ENCODE data around the gene TMEM74B. TPM values are rescaled to one million over a fixed set of nuclear protein-coding genes. Genes with fewer than 3 reads are reported as not detected.
"Not testable (repeated sequence)": the region's sequence is repeated elsewhere in the genome, so short reads cannot be mapped to it uniquely, and the experiment has no call there.

The TMEM74B gene
- total RNA-seq, 1 experiment from 2014 or later: 8.4 TPM

DNA sequence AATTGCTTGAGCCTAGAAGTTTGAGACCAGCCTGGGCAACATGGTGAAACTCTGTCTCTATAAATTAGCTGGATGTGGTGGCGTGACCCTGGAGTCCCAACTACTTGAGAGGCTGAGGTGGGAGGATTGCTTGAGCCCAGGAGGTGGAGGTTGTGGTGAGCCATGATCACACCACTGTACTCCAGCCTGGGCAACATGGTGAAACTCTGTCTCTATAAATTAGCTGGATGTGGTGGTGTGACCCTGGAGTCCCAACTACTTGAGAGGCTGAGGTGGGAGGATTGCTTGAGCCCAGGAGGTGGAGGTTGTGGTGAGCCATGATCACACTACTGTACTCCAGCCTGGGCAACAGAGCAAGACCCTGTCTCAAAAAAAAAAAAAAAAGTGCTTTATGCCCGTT, 35.0 kb downstream of the TMEM74B start:
- POLR2A ChIA-PET; H3K27me3 Mint-ChIP-seq (ENCODE audit: low read depth); ATAC-seq; H3K4me3 Mint-ChIP-seq; DNase-seq (ENCODE audit: low spot score); H3K27ac Mint-ChIP-seq; H3K4me1 Mint-ChIP-seq; H3K9me3 Mint-ChIP-seq: not testable (repeated sequence)
- H3K36me3 Mint-ChIP-seq: peaks cover 14% of the 10 kb centered on the region
- CTCF ChIA-PET: interaction anchor here (1.6 kb wide), 1 partner anchor 27 kb away, joined by 5 read pairs; no protein-coding TSS in a partner anchor

GRCh38 chr20:1146957-1147356, 37.8 kb downstream of the TMEM74B start:
- no peaks in the 10 kb centered on the region for H3K9me3 Mint-ChIP-seq
- DNase-seq (ENCODE audit: low spot score) (no peak), ATAC-seq (no peak)
- H3K27me3 Mint-ChIP-seq (ENCODE audit: low read depth): no peaks in the 10 kb centered on the region
- H3K4me3 Mint-ChIP-seq: no peak overlapping the region
- H3K4me1 Mint-ChIP-seq: no peaks in the 10 kb centered on the region
- CTCF ChIA-PET: interaction anchor here (0.5 to 1.2 kb wide), 3 partner anchors 33 to 237 kb away, joined by 3 read pairs; no protein-coding TSS in a partner anchor
- POLR2A ChIA-PET: no interaction called here
- peaks cover 19% of the 10 kb centered on the region for H3K36me3 Mint-ChIP-seq
- TF ChIP-seq NFYB (CRISPR knock-in tag; conservative IDR thresholded peaks at IDR 0.05; ENCODE audit: low read depth) (no peak), MAX (CRISPR knock-in tag; IDR thresholded peaks at IDR 0.05) (no peak), ATF1 (CRISPR knock-in tag; IDR thresholded peaks at IDR 0.05) (no peak), ZNF671 (CRISPR knock-in tag; IDR thresholded peaks at IDR 0.05) (no peak), CREB1 (CRISPR knock-in tag; IDR thresholded peaks at IDR 0.05) (no peak), FOXJ3 (CRISPR knock-in tag; IDR thresholded peaks at IDR 0.05; ENCODE audit: borderline replicate concordance) (no peak), FOXP1 (CRISPR knock-in tag; IDR thresholded peaks at IDR 0.05; ENCODE audit: borderline replicate concordance) (no peak), ZMAT4 (CRISPR knock-in tag; IDR thresholded peaks at IDR 0.05) (no peak), PRRX2 (CRISPR knock-in tag; IDR thresholded peaks at IDR 0.05) (no peak), IRF1 (CRISPR knock-in tag; IDR thresholded peaks at IDR 0.05) (no peak), ZNF263 (CRISPR knock-in tag; IDR thresholded peaks at IDR 0.05; ENCODE audit: low read depth) (no peak), ZNF425 (CRISPR knock-in tag; conservative IDR thresholded peaks at IDR 0.05) (no peak), RELA (CRISPR knock-in tag; IDR thresholded peaks at IDR 0.05; ENCODE audit: borderline replicate concordance) (no peak), ZNF138 (CRISPR knock-in tag; conservative IDR thresholded peaks at IDR 0.05) (no peak), NFE2L1 (CRISPR knock-in tag; IDR thresholded peaks at IDR 0.05) (no peak), HMGA2 (CRISPR knock-in tag; IDR thresholded peaks at IDR 0.05) (no peak)
- TF ChIP-seq, protein P1, sequence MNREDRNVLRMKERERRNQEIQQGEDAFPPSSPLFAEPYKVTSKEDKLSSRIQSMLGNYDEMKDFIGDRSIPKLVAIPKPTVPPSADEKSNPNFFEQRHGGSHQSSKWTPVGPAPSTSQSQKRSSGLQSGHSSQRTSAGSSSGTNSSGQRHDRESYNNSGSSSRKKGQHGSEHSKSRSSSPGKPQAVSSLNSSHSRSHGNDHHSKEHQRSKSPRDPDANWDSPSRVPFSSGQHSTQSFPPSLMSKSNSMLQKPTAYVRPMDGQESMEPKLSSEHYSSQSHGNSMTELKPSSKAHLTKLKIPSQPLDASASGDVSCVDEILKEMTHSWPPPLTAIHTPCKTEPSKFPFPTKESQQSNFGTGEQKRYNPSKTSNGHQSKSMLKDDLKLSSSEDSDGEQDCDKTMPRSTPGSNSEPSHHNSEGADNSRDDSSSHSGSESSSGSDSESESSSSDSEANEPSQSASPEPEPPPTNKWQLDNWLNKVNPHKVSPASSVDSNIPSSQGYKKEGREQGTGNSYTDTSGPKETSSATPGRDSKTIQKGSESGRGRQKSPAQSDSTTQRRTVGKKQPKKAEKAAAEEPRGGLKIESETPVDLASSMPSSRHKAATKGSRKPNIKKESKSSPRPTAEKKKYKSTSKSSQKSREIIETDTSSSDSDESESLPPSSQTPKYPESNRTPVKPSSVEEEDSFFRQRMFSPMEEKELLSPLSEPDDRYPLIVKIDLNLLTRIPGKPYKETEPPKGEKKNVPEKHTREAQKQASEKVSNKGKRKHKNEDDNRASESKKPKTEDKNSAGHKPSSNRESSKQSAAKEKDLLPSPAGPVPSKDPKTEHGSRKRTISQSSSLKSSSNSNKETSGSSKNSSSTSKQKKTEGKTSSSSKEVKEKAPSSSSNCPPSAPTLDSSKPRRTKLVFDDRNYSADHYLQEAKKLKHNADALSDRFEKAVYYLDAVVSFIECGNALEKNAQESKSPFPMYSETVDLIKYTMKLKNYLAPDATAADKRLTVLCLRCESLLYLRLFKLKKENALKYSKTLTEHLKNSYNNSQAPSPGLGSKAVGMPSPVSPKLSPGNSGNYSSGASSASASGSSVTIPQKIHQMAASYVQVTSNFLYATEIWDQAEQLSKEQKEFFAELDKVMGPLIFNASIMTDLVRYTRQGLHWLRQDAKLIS (CRISPR knock-in tag; IDR thresholded peaks at IDR 0.05; ENCODE audit: borderline replicate concordance): no peak
- TF ChIP-seq, protein P2, sequence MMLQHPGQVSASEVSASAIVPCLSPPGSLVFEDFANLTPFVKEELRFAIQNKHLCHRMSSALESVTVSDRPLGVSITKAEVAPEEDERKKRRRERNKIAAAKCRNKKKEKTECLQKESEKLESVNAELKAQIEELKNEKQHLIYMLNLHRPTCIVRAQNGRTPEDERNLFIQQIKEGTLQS (CRISPR knock-in tag; conservative IDR thresholded peaks at IDR 0.05): no peak
- TF ChIP-seq, protein P3, sequence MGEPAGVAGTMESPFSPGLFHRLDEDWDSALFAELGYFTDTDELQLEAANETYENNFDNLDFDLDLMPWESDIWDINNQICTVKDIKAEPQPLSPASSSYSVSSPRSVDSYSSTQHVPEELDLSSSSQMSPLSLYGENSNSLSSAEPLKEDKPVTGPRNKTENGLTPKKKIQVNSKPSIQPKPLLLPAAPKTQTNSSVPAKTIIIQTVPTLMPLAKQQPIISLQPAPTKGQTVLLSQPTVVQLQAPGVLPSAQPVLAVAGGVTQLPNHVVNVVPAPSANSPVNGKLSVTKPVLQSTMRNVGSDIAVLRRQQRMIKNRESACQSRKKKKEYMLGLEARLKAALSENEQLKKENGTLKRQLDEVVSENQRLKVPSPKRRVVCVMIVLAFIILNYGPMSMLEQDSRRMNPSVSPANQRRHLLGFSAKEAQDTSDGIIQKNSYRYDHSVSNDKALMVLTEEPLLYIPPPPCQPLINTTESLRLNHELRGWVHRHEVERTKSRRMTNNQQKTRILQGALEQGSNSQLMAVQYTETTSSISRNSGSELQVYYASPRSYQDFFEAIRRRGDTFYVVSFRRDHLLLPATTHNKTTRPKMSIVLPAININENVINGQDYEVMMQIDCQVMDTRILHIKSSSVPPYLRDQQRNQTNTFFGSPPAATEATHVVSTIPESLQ (CRISPR knock-in tag; IDR thresholded peaks at IDR 0.05): no peak
- H3K27ac Mint-ChIP-seq: no peak overlapping the region

Data from WTC11 (cell line).